GM03348 (cell line): ENCODE results near the gene MAML3.
"Not testable (repeated sequence)": the region's sequence is repeated elsewhere in the genome, so short reads cannot be mapped to it uniquely, and the experiment has no call there.

ENCODE experiments used
- DNase-seq: peaks from one replicate; pipeline ENCODE4 v3.0.0; 2012; ENCODE audit warnings: low spot score

The MAML3 gene

GRCh38 chr4:139725236-139725635 lies 428.7 kb downstream of the MAML3 start:
- no peak for DNase-seq

GRCh38 chr4:139721789-139722188 lies 432.2 kb downstream of the MAML3 start:
- no peak for DNase-seq

DNA sequence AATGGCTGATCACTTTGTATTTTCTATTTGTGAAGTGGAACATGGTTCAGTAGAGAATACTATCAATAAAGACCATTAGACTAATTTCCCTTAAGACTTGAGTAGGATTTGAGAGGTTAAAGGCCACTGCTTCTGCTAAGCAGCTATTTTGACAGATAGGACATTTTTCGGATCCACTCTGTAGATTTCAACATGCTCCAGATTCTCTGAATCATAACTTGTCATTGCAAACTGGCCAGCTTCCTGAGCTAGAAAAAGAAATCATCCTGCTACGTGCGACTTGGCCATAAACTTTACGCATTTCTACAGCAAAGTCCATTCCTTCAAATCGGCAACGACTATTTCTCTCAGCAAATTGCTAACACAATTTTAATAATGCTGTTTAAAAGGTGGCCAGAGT lies 433.2 kb downstream of the MAML3 start:
- no peak for DNase-seq

GRCh38 chr4:139719381-139720101 lies 434.4 kb downstream of the MAML3 start:
- DNase-seq, result no peak

- no peak for DNase-seq
These were observed 435.2 kb downstream of the MAML3 start for GRCh38 chr4:139718833-139719232.

DNA sequence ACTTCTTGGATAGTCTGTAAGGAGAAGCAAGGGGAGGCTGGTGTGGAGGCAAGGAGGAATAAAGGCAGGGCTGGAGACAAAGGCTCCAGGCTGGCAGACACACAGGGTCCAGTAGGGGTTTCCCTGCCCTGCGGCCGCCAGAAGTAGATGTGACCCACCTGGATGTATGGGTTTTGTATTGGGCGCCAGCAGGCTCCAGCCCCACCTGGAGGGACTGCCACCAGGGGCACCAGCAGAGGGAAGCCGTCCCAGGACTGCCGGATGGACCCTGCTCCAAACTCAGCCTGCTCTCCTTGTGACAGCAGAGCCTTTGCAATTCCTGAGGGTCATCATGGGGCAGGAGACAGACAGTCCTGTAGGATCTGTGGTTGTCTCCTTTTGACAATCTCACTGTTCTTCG lies 435.6 kb downstream of the MAML3 start:
- no peak for DNase-seq

- no peak for DNase-seq
These were observed 438.1 kb downstream of the MAML3 start for GRCh38 chr4:139715746-139716391.

DNA sequence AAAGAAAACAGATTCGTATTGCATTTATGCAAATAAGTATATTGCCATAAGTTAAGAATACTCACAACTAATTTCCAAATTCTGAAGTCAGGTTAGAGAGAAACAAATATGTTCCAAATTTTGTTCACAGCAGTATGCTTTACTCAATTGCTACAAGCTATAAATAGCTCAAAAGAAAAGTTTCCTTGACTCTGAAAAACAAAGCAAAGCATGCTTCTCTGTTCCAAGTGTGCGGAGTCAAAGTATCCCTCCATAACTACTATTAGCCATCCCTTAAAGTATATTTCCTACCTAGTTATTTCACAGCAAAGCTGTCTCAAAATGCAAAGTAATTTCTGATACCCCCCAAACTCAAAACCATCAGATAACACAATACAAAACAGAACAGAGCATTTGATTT lies 441.1 kb downstream of the MAML3 start:
- DNase-seq, result no peak

- DNase-seq, result no peak
These were observed 442.5 kb downstream of the MAML3 start for GRCh38 chr4:139711461-139711860.

DNA sequence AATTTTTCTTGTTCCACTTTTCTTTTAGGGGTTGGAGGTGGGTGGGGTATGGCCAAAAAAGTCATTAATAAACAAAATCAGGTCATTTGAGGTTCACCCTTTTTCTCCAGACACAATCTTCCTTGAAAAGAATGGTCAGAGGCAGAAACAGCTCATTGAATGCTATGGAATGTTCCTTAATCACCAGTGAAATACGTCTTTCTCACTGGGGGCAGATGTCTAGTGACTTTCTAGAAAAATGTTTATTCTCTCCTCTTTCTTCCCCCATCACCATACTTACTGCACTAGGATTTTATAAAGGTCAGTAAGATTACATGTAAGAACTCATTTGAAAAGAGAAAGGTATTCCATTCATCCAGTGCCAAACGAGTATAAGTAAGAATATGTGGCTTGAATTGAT lies 443.9 kb downstream of the MAML3 start:
- DNase-seq, result no peak

DNA sequence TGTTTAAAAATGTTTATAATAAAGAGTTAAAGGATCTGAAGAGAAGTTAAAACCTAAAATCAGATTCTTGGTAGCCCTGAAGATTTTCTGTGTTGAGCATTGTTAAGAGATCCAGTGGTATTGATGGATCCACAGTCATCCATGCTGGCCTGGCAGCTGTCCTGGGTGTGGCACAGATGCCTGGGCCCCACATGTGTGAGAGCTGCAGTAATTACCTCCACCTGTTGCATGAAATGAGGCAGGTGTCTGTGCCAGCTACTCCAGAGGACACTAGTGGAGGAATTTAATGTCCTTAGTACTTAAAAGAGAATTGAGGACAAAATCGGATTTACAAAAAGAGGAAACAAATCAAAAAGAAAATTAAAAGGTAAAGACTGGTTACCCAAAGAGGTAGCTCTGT lies 444.3 kb downstream of the MAML3 start:
- DNase-seq, result no peak

- no peak for DNase-seq
These were observed 449.0 kb downstream of the MAML3 start for GRCh38 chr4:139704915-139705485.

DNA sequence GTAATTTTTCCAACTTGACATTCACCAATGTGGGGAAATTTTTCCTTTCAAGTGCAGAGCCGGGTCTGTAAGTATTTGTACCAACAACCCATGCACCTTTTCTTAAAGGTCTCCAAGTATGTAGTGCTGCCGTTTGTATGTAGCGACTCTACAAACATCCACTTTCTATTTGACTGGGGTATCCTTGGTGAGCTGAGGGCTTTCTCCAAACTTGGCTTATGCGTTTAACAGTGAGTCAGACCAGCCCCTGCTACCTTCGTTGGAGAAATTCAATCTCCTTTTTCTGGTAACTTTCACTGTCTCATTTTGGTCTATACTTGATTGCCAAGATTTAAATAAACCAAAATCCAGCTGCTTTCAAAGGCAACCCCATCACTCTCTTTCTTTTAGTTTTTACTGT lies 453.4 kb downstream of the MAML3 start:
- DNase-seq, result no peak

GRCh38 chr4:139698167-139698925 lies 455.6 kb downstream of the MAML3 start:
- DNase-seq, result not testable (repeated sequence)

DNA sequence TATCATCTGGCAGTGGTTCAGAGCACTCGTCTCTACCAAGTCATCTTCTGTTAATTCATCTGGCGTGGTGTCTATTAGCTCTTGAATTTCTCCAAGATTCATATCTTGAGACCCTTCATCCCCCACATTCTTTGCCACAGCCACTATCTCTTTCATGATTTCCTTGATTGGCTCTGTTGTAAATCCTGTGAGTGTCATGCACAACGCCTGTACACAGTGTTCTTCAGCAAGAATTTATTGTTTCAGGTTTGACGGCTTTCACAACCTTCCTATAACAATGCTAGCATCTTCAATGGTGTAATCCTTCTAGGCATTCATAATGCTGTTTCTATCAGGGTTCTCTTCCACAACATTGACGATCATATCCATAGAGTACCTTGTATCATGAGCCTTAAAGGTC lies 457.5 kb downstream of the MAML3 start:
- DNase-seq, result no peak

GRCh38 chr4:139694522-139695107 lies 459.4 kb downstream of the MAML3 start:
- no peak for DNase-seq

- no peak for DNase-seq
These were observed 461.5 kb downstream of the MAML3 start for GRCh38 chr4:139692309-139693012.

DNA sequence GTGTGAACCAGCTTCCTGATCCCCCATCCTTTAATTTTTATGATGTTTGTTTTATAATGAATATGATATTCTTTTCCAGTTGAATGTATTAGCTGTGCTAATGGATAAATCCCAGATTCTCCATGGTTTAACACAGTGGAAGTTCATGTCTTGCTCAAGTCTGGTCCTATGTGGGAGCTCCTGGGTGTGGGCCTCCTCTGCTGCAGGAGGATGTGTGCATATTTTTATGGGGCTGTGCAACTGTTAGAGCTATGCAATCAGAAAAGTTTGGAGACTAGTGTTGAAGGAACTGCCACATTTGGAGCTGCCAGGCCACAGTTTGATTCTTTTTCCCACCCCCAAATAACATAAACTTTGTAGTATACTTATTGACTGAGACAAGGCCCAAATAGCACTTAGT lies 463.6 kb downstream of the MAML3 start:
- DNase-seq, result no peak

- DNase-seq, result no peak
These were observed 464.8 kb downstream of the MAML3 start for GRCh38 chr4:139689093-139689722.

GRCh38 chr4:139686988-139687387 lies 467.0 kb downstream of the MAML3 start:
- DNase-seq, result no peak

GRCh38 chr4:139686130-139686529 lies 467.9 kb downstream of the MAML3 start:
- DNase-seq, result no peak
